ENCODE measurements around the gene FYCO1.

The FYCO1 gene

DNA sequence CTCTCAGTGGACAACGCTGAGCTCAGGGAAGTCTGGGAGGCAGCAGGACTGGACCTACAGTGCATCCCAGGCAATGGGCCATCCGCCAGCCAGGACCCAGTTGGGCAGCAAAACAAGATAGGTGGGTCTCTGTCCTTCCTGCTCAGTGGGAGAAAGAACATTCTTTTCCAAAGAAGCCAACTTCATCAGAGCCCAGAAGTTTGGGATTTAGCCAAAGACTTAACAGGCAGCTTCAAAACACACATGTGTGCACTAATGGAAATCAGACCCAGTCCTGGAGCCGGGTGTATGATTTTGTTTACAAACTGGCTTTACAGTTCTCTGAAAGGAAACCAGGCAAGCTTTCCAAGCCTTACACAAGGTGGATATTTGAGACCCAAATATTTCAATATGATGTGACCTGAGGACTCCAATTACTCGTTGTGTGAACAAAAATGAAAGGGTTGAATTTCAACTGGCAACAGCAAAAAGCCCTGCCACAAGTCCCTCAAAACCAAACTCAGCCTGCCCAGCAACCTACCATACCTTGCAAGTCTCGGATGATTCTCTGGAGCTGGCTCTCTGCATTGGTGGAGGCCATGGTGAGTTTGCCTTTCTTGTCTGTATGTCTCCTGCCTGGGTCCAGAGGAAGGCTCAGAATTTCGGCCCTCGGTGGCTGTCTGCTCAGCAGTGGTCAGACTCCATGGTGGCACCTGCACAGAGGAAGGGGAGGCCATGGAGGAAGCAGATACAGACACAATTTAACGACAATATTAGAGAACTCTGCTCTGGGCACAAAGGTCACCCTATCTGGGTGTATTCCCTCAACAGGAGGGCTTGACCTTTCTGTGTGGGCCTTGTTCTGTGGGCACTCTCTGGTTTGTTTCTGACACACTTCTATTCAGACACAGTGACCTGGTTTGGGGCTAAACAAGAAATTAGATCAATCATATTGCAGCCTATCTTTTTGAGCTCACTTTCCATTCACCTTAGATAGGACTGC is 11.0 kb downstream of the FYCO1 start:
- DNase-seq (ENCODE audit: low read depth) = no peak
- TF ChIP-seq CTCF (IDR thresholded peaks at IDR 0.05; ENCODE audit: control insufficient read depth, insufficient read depth, low read depth, low read length, missing control alignments) = no peak
- no peak overlapping the region for H3K4me3 ChIP-seq (ENCODE audit: control insufficient read depth, low read depth, low read length)

DNA sequence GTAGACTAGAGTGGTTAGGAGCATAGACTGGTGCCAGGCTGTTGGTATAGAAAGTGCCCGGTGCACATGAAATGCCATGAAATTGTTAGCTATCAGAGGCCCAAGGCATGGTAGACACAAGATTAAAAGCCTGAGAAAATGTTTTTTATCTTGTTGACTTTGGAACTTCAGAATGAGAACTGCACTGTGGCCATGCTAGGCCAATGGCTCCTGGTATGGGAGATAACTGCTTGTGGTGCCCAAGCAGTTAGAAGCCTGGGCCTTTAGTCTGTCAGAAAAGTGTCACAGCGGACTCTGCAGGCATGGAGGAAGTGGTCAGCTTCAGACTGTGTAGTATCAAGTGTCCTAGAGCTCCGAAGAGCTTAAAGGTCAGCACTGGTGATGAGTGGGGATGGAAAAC is 11.9 kb downstream of the FYCO1 start:
- H3K4me3 ChIP-seq (ENCODE audit: control insufficient read depth, low read depth, low read length) = no peak overlapping the region
- no peak for DNase-seq (ENCODE audit: low read depth)
- TF ChIP-seq CTCF (IDR thresholded peaks at IDR 0.05; ENCODE audit: control insufficient read depth, insufficient read depth, low read depth, low read length, missing control alignments) = no peak

DNA sequence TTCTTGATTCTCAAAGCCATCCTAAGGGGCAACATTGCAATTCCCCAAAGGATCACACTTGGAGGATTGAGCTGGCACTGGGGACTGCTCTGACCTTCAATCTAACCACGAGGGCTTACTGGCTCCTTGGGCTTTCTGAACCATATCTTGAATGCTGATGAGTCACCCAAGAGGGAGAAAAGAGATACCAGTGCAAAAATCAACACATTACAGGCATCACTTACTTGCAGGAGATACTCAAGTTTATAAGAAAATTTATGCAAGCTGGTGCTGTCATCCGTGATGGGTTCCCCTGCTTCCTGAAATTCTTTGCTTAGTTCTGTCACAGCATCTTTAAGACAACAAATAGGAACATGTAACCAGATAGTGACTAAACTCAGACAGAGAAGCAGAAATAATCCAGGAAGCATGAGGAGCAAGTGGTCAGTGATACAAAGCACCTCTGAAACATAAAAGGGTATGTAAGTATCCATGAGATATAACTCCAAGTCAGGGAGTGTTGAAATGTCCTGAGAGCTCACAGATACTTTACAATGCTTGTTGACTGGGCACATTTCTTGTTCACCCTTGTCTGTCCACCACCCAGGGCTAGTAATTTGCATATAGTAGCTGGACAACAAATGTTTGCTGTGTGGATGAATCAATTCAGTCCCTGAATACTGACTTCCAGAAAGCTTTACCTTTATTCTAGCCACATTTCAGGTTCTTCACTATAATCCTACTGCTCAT is 14.1 kb downstream of the FYCO1 start:
- TF ChIP-seq CTCF (IDR thresholded peaks at IDR 0.05; ENCODE audit: control insufficient read depth, insufficient read depth, low read depth, low read length, missing control alignments) = no peak
- no peak overlapping the region for H3K4me3 ChIP-seq (ENCODE audit: control insufficient read depth, low read depth, low read length)
- DNase-seq (ENCODE audit: low read depth) = no peak

DNA sequence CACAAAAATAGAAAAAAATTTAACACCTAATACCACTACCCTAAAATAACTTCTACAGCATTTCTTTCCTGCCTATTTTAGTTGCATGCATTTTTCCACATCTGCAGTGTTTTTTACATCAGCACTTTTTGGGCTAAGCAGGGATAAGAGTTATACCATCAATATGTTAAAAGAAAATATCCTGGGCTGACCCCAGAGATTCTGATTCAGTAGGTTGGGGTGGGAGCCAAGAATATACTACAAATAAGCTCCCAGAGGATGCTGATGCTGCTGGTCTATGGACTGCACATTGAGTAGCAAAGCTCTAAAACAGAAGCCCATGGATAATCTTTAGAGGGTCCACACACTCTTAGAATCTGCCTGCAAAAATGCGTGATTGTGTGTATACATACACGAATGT is 14.8 kb downstream of the FYCO1 start:
- H3K4me3 ChIP-seq (ENCODE audit: control insufficient read depth, low read depth, low read length) = no peak overlapping the region
- no peak for TF ChIP-seq CTCF (IDR thresholded peaks at IDR 0.05; ENCODE audit: control insufficient read depth, insufficient read depth, low read depth, low read length, missing control alignments)
- no peak for DNase-seq (ENCODE audit: low read depth)

- DNase-seq (ENCODE audit: low read depth) = no peak
- H3K4me3 ChIP-seq (ENCODE audit: control insufficient read depth, low read depth, low read length) = no peak overlapping the region
- TF ChIP-seq CTCF (IDR thresholded peaks at IDR 0.05; ENCODE audit: control insufficient read depth, insufficient read depth, low read depth, low read length, missing control alignments) = no peak
These were observed 15.3 kb downstream of the FYCO1 start for GRCh38 chr3:45980229-45980813.

DNA sequence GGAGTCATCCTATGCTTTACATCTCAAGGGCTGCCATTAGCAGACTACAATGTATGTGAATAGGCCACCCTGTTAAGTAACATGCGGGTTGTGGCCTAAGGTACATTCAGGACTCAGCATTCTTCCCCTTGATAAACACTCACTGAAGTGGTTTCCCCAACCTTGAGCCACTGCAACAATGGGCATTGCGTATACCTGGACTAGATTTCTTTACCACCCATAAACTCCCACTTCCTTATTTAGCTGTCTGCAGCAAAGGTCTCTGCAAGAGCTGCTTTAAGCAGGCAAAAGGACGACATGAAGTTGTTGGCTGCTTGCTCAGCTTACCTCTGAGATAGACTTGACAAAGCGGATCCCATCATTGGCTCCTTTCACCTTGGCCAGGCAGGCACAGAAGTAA is 16.2 kb downstream of the FYCO1 start:
- TF ChIP-seq CTCF (IDR thresholded peaks at IDR 0.05; ENCODE audit: control insufficient read depth, insufficient read depth, low read depth, low read length, missing control alignments) = no peak
- H3K4me3 ChIP-seq (ENCODE audit: control insufficient read depth, low read depth, low read length) = no peak overlapping the region
- DNase-seq (ENCODE audit: low read depth) = no peak

All from AG09309 (cell line).